ENCODE results near the gene RALGAPA2. TPM values are rescaled to one million over a fixed set of nuclear protein-coding genes. Genes with fewer than 3 reads are reported as not detected.

The RALGAPA2 gene
- total and polyA plus RNA-seq, 2 donors (not counting 3 experiments of a cell fraction or from before 2014, with no cell fraction given), result 10.0 to 46.8 TPM

DNA sequence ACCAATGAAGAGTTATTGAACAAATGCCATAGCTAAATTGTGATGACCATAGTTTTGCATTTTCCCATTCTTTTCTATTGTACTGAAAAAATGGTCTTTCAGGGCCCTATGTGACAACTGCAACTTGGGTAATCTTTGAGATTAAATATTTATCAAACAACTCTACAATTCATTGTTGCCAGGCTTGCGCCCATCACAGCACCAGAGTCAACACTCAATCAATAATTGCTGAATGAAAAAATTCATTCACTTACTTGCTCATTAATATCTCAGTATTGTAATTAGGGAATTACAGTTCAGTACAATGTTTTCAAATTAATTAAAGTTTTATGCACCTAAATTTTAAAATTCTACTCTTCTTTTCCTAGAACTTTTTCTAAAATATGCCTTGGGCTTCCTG, 7.7 kb upstream of the RALGAPA2 start:
- no peak overlapping the region for H3K4me3 ChIP-seq (replicated peaks in 1 of 3; ENCODE audit: insufficient read depth in 1 of 3, low read depth in 1 of 3, low read length in 3 of 3)
- no peaks in the 10 kb centered on the region for H3K79me2 ChIP-seq (ENCODE audit: control insufficient read depth, insufficient read depth, low read length)
- no peak overlapping the region for H3K27ac ChIP-seq (ENCODE audit: insufficient read depth, low read depth, low read length)
- H3K9me1 ChIP-seq (replicated peaks; ENCODE audit: control insufficient read depth, extremely low read depth, insufficient read depth, low read length), result no peaks in the 10 kb centered on the region
- no peak overlapping the region for H2AFZ ChIP-seq (ENCODE audit: low read depth, low read length)
- FAIRE-seq (no peak), DNase-seq (ENCODE audit: low read depth, low spot score) (no peak)
- no peaks in the 10 kb centered on the region for H3K4me1 ChIP-seq (ENCODE audit: control insufficient read depth, extremely low read depth, insufficient read depth, low read length)
- no peak overlapping the region for H3K9ac ChIP-seq (replicated peaks; ENCODE audit: extremely low read depth, insufficient read depth, low read length)
- BruUV-seq (replicated peaks), result no TSS peak
- CTCF ChIA-PET, result no interaction called here
- H3K27me3 ChIP-seq (ENCODE audit: control insufficient read depth in 2 of 2, insufficient read depth in 2 of 2, low read length in 2 of 2), result no peaks in the 10 kb centered on the region
- H3K9me3 ChIP-seq (replicated peaks; ENCODE audit: control insufficient read depth, insufficient read depth, low read length), result no peaks in the 10 kb centered on the region
- TF ChIP-seq POLR2AphosphoS5 (IDR thresholded peaks at IDR 0.05; ENCODE audit: insufficient read depth, low read depth, low read length) (no peak), EZH2 (IDR thresholded peaks at IDR 0.05; ENCODE audit: borderline replicate concordance, low read depth, low read length, severe bottlenecking) (no peak), JUN (IDR thresholded peaks at IDR 0.05; ENCODE audit: borderline replicate concordance, insufficient read depth, insufficient read length, low read depth) (no peak), POLR2A (IDR thresholded peaks at IDR 0.05; ENCODE audit: low read depth, low read length) (no peak), FOS (IDR thresholded peaks at IDR 0.05; ENCODE audit: borderline replicate concordance, insufficient read depth, low read length) (no peak), GATA2 (IDR thresholded peaks at IDR 0.05; ENCODE audit: insufficient read depth, insufficient read length, low read depth, low read length) (no peak), MYC (IDR thresholded peaks at IDR 0.05; ENCODE audit: low read depth, low read length) (no peak)
- TF ChIP-seq, protein P1, sequence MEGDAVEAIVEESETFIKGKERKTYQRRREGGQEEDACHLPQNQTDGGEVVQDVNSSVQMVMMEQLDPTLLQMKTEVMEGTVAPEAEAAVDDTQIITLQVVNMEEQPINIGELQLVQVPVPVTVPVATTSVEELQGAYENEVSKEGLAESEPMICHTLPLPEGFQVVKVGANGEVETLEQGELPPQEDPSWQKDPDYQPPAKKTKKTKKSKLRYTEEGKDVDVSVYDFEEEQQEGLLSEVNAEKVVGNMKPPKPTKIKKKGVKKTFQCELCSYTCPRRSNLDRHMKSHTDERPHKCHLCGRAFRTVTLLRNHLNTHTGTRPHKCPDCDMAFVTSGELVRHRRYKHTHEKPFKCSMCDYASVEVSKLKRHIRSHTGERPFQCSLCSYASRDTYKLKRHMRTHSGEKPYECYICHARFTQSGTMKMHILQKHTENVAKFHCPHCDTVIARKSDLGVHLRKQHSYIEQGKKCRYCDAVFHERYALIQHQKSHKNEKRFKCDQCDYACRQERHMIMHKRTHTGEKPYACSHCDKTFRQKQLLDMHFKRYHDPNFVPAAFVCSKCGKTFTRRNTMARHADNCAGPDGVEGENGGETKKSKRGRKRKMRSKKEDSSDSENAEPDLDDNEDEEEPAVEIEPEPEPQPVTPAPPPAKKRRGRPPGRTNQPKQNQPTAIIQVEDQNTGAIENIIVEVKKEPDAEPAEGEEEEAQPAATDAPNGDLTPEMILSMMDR (IDR thresholded peaks at IDR 0.05; ENCODE audit: extremely low read depth in 1 of 2, insufficient read depth in 1 of 2, low read depth in 1 of 2, low read length in 2 of 2), result no peak
- TF ChIP-seq, protein P2, sequence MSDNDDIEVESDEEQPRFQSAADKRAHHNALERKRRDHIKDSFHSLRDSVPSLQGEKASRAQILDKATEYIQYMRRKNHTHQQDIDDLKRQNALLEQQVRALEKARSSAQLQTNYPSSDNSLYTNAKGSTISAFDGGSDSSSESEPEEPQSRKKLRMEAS (IDR thresholded peaks at IDR 0.05; ENCODE audit: insufficient read depth, insufficient read length), result no peak
- dilution Hi-C loops (cut with MboI; ENCODE audit: extremely low pct_ligation_motif_present, low sequenced_read_pairs) (no loop called here), intact Hi-C loops (cut with micrococcal nuclease) (no loop called here)
- no peaks in the 10 kb centered on the region for H4K20me1 ChIP-seq (replicated peaks; ENCODE audit: control insufficient read depth, extremely low read depth, insufficient read depth, low read length)
- H3K36me3 ChIP-seq (ENCODE audit: control insufficient read depth in 2 of 2, extremely low read depth in 1 of 2, insufficient read depth in 2 of 2, low read length in 2 of 2), result no peaks in the 10 kb centered on the region
- POLR2A ChIA-PET, result no interaction called here
- no peak overlapping the region for H3K4me2 ChIP-seq (ENCODE audit: insufficient read depth, low read length)

Measured in endothelial cell of umbilical vein (primary cell).